Tibial nerve (tissue), 4 donors: ENCODE measurements around the gene ING3.

Source experiments
- EP300 ChIP-seq, 2 donors: sonication (generic); formaldehyde crosslinking; IDR thresholded peaks; one replicate each; pipeline ENCODE4 v1.6.1; 2017; ENCODE audit warnings: antibody characterized with exemption in 2 of 2, mild to moderate bottlenecking in 1 of 2
- POLR2A ChIP-seq, 2 donors: fragments of 450-650 bp; IDR thresholded peaks; one replicate each; pipeline ENCODE4 v1.6.1; 2017; ENCODE audit warnings: antibody characterized with exemption in 2 of 2, mild to moderate bottlenecking in 2 of 2, moderate library complexity in 2 of 2
- TF ChIP-seq, protein P1 (sequence below), 5 experiments: fragments of 200-600 bp in 3 of 5; fragments of 450-650 bp in 2 of 5; sonication (generic) in 3 of 5; IDR thresholded peaks; one replicate each; pipeline ENCODE4 v1.5.1; 2016 to 2019; ENCODE audit warnings: antibody characterized with exemption in 5 of 5, mild to moderate bottlenecking in 3 of 5, moderate library complexity in 2 of 5

DNA sequence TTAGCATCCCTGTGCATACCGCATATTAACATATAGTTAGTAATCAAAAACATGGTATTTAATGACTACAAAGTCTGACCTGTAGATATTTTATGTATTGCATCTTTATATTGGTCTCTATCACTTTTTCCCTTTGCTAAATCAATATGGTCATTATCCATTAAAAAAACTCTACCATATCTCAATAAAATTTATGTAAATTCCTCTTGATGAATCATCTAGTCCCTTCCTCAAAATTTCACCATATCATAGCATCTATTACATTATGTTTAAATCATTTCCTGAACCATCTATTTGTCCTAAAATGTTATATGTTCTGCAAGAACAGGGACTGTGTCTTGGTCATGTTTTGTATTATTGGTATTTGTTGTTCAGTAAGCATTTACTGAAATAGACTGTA is 7.7 kb upstream of the ING3 start:
- TF ChIP-seq, protein P1, sequence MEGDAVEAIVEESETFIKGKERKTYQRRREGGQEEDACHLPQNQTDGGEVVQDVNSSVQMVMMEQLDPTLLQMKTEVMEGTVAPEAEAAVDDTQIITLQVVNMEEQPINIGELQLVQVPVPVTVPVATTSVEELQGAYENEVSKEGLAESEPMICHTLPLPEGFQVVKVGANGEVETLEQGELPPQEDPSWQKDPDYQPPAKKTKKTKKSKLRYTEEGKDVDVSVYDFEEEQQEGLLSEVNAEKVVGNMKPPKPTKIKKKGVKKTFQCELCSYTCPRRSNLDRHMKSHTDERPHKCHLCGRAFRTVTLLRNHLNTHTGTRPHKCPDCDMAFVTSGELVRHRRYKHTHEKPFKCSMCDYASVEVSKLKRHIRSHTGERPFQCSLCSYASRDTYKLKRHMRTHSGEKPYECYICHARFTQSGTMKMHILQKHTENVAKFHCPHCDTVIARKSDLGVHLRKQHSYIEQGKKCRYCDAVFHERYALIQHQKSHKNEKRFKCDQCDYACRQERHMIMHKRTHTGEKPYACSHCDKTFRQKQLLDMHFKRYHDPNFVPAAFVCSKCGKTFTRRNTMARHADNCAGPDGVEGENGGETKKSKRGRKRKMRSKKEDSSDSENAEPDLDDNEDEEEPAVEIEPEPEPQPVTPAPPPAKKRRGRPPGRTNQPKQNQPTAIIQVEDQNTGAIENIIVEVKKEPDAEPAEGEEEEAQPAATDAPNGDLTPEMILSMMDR (IDR thresholded peaks at IDR 0.05): no peak
- TF ChIP-seq EP300 (IDR thresholded peaks at IDR 0.05) (no peak), POLR2A (IDR thresholded peaks at IDR 0.05) (no peak)
